HepG2 (cell line): ENCODE data around the gene PRDM10. TPM values are rescaled to one million over a fixed set of nuclear protein-coding genes. Genes with fewer than 3 reads are reported as not detected.

Experiments
- MXI1 ChIP-seq: IDR thresholded peaks from 3 replicates; pipeline ENCODE4 v1.6.1; 2012; ENCODE audit warnings: low read depth, low read length, inconsistent platforms, borderline replicate concordance
- NAIF1 ChIP-seq: sonication (generic); formaldehyde crosslinking; IDR thresholded peaks from 2 replicates; pipeline ENCODE4 v1.5.0; 2020; ENCODE audit warnings: mild to moderate bottlenecking, missing genetic modification reagents, borderline replicate concordance
- NONO ChIP-seq, 2 experiments: fragments of 450-650 bp in 1 of 2; sonication (generic) in 1 of 2; formaldehyde crosslinking in 1 of 2; IDR thresholded peaks in 1 of 2; conservative IDR thresholded peaks in 1 of 2; 2 replicates each; pipeline versions ENCODE4 v1.6.1 to v1.8.0; 2017 to 2022; ENCODE audit warnings: mild to moderate bottlenecking in 1 of 2, missing genetic modification reagents in 1 of 2, moderate library complexity in 1 of 2
- TAF1 ChIP-seq: sonication (generic); formaldehyde crosslinking; IDR thresholded peaks from 2 replicates; pipeline ENCODE4 v1.4.0; 2020; ENCODE audit warnings: missing genetic modification reagents
- TEAD3 ChIP-seq: optimal IDR thresholded peaks from 2 replicates; pipeline ENCODE3; 2016; ENCODE audit warnings: borderline replicate concordance
- ZC3H13 ChIP-seq: sonication (generic); formaldehyde crosslinking; IDR thresholded peaks from 2 replicates; pipeline ENCODE4 v1.8.1; 2023; ENCODE audit warnings: mild to moderate bottlenecking, missing genetic modification reagents, moderate library complexity
- ZC3H4 ChIP-seq: sonication (generic); formaldehyde crosslinking; IDR thresholded peaks from 2 replicates; pipeline ENCODE4 v1.4.0; 2020; ENCODE audit warnings: missing genetic modification reagents, borderline replicate concordance
- ZNF124 ChIP-seq: sonication (generic); formaldehyde crosslinking; IDR thresholded peaks from 2 replicates; pipeline ENCODE4 v1.4.0; 2020; ENCODE audit warnings: missing genetic modification reagents
- ZNF296 ChIP-seq: sonication (generic); formaldehyde crosslinking; conservative IDR thresholded peaks from 2 replicates; pipeline ENCODE4 v1.5.0; 2020; ENCODE audit warnings: mild to moderate bottlenecking, missing genetic modification reagents
- ZNF33A ChIP-seq: sonication (generic); formaldehyde crosslinking; IDR thresholded peaks from 2 replicates; pipeline ENCODE4 v1.5.1; 2020; ENCODE audit warnings: missing genetic modification reagents, mild to moderate bottlenecking, moderate library complexity, borderline replicate concordance
- ZNF441 ChIP-seq: sonication (generic); formaldehyde crosslinking; IDR thresholded peaks from 2 replicates; pipeline ENCODE4 v1.7.0; 2021; ENCODE audit warnings: missing genetic modification reagents, borderline replicate concordance
- ZNF766 ChIP-seq: sonication (generic); formaldehyde crosslinking; IDR thresholded peaks from 2 replicates; pipeline ENCODE4 v1.5.0; 2020; ENCODE audit warnings: missing genetic modification reagents, borderline replicate concordance
- ZNF770 ChIP-seq: sonication (generic); formaldehyde crosslinking; IDR thresholded peaks from 2 replicates; pipeline ENCODE4 v1.5.0; 2020; ENCODE audit warnings: mild to moderate bottlenecking, missing genetic modification reagents
- ZNF788 ChIP-seq: sonication (generic); formaldehyde crosslinking; IDR thresholded peaks from 2 replicates; pipeline ENCODE4 v1.5.0; 2020; ENCODE audit warnings: mild to moderate bottlenecking, missing genetic modification reagents, borderline replicate concordance
- ZNF839 ChIP-seq: sonication (generic); formaldehyde crosslinking; IDR thresholded peaks from 2 replicates; pipeline ENCODE4 v1.4.0; 2020; ENCODE audit warnings: missing genetic modification reagents, mild to moderate bottlenecking, borderline replicate concordance
- ZNF891 ChIP-seq: sonication (generic); formaldehyde crosslinking; IDR thresholded peaks from 2 replicates; pipeline ENCODE4 v1.5.0; 2020; ENCODE audit warnings: mild to moderate bottlenecking, missing genetic modification reagents
- polyA plus RNA-seq, 8 experiments: library from polyadenylated mRNA; depleted of rRNA in 3 of 8; stranded (reverse) in 7 of 8; unstranded in 1 of 8; fragments of >200 nt; fragmentation: Illumina TruSeq in 4 of 8; extraction: Trizol in 4 of 8; gene quantifications; 2 replicates each; pipeline versions ENCODE4 v1.2.1 to v1.2.3, GENCODE V29; 2011 to 2016; ENCODE audit warnings: low read depth in 4 of 8, missing spikeins in 1 of 8, mixed read lengths in 1 of 8; ENCODE audit not compliant: insufficient read depth in 1 of 8
- total RNA-seq, 5 experiments: library from RNA; depleted of rRNA; stranded (reverse); fragments of >200 nt; fragmentation: Illumina TruSeq; extraction: Trizol; gene quantifications; 2 replicates each; pipeline ENCODE4 v1.2.3, GENCODE V29; 2016; ENCODE audit warnings: low read depth in 1 of 5
- TF ChIP-seq, protein P1 (sequence below), 2 experiments: sonication (generic) in 1 of 2; formaldehyde crosslinking in 1 of 2; IDR thresholded peaks; 2 replicates each; pipeline versions ENCODE4 v1.5.1 to v1.6.1; 2011 to 2020; ENCODE audit warnings: borderline replicate concordance in 1 of 2, low read depth in 1 of 2, low read length in 1 of 2, mild to moderate bottlenecking in 1 of 2, missing genetic modification reagents in 1 of 2, moderate library complexity in 1 of 2
- TF ChIP-seq, protein P2 (sequence below): sonication (generic); formaldehyde crosslinking; IDR thresholded peaks from 2 replicates; pipeline ENCODE4 v1.4.0; 2020; ENCODE audit warnings: low read depth, mild to moderate bottlenecking, missing genetic modification reagents

Gene PRDM10
- total and polyA plus RNA-seq, 2 of the 13 experiments (the other 11 are each of a cell fraction or from before 2014, with no cell fraction given) = 5.7 to 5.8 TPM

DNA sequence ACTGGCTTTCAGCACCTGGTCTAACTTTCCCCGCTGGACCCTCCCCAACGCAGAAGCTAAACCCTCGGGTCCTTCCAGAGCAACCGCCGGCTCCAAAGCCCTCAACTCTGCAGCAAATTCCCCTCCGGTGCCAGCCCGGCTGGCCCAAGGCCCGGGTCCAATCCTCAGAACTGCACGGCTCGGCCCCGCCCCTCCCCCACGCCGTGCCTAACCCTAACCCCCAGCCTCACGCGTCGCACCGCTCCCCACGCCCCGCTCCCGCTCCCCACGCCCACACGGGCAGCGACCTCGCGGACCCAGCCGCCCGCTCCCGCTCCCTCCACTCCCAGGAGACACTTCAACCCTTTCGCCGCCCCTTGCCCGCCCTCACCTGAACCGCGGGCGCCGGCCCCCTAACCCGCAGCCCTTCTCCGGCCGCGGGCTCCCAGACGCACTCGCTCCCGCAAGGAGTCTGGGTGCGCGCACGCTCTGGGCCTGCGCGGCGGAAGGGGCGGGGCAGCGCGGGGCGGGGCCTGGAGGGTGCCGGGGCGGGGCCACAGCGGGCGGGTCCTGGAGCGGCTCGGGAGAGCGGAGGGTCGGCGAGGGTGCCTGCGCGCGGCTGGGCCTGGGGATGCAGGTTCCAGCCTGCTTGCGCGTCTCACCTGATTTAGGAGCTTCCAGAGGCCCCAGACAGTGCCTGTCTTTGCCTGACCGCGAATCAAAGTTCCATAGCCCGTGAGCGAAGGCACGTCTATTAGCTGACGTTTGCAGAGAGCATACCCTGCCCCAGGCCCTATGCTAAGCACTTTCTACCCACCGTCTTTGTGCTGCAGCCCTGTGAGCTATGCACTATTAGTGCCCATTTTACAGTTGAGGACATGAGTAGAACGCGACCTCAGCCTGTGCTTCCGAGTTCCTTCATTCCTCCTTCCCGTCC is 107.3 kb downstream of the PRDM10 start, which contains the start of gene NFRKB (continued):
- TF ChIP-seq ZC3H13 = no peak
- peak; percentile 56; the same call in 1 of the 3 replicates for TF ChIP-seq MXI1
- peak; percentile 49; the same call in 1 of the 2 replicates for TF ChIP-seq ZNF33A (CRISPR knock-in tag)
- TF ChIP-seq, protein P1, sequence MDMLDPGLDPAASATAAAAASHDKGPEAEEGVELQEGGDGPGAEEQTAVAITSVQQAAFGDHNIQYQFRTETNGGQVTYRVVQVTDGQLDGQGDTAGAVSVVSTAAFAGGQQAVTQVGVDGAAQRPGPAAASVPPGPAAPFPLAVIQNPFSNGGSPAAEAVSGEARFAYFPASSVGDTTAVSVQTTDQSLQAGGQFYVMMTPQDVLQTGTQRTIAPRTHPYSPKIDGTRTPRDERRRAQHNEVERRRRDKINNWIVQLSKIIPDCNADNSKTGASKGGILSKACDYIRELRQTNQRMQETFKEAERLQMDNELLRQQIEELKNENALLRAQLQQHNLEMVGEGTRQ (IDR thresholded peaks at IDR 0.05; ENCODE audit: low read depth, low read length) = no peak
- TF ChIP-seq, protein P1 (CRISPR knock-in tag; IDR thresholded peaks at IDR 0.05; ENCODE audit: borderline replicate concordance) = 0 out of 2 replicates have a peak, but pooled peaks have one; percentile 23
- no peak for TF ChIP-seq ZC3H4 (CRISPR knock-in tag)
- TF ChIP-seq TEAD3 (CRISPR knock-in tag) = peak; percentile 14
- TF ChIP-seq NONO (IDR thresholded peaks at IDR 0.05) = no peak
- TF ChIP-seq NONO (CRISPR knock-in tag; conservative IDR thresholded peaks at IDR 0.05) = peak; percentile 78; the same call in 1 of the 2 replicates
- no peak for TF ChIP-seq ZNF296 (CRISPR knock-in tag)
- TF ChIP-seq ZNF124 = no peak
- peak; percentile 44; the same call in 1 of the 2 replicates for TF ChIP-seq ZNF766 (CRISPR knock-in tag)
- TF ChIP-seq ZNF770 (CRISPR knock-in tag) = peak; percentile 32; the same call in 1 of the 2 replicates
- peak; percentile 55; the same call in 1 of the 2 replicates for TF ChIP-seq ZNF788 (CRISPR knock-in tag)
- TF ChIP-seq, protein P2, sequence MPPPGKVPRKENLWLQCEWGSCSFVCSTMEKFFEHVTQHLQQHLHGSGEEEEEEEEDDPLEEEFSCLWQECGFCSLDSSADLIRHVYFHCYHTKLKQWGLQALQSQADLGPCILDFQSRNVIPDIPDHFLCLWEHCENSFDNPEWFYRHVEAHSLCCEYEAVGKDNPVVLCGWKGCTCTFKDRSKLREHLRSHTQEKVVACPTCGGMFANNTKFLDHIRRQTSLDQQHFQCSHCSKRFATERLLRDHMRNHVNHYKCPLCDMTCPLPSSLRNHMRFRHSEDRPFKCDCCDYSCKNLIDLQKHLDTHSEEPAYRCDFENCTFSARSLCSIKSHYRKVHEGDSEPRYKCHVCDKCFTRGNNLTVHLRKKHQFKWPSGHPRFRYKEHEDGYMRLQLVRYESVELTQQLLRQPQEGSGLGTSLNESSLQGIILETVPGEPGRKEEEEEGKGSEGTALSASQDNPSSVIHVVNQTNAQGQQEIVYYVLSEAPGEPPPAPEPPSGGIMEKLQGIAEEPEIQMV = 0 out of 2 replicates have a peak, but pooled peaks have one; percentile 35
- no peak for TF ChIP-seq ZNF441
- TF ChIP-seq ZNF839 (CRISPR knock-in tag) = no peak
- TF ChIP-seq TAF1 = peak; percentile 54
- TF ChIP-seq NAIF1 = peak; percentile 57; the same call in 1 of the 2 replicates
- peak; percentile 72 for TF ChIP-seq ZNF891 (CRISPR knock-in tag)
